DMS53 treated with DMSO at 0.1 percent for 48 hours (cell line): ENCODE measurements around the gene HOXB8.

Experiments
- DNase-seq: peaks from one replicate; lab custom pipeline; 2025; ENCODE audit not compliant: unreplicated experiment; lab: John Stamatoyannopoulos, UW

The HOXB8 gene

DNA sequence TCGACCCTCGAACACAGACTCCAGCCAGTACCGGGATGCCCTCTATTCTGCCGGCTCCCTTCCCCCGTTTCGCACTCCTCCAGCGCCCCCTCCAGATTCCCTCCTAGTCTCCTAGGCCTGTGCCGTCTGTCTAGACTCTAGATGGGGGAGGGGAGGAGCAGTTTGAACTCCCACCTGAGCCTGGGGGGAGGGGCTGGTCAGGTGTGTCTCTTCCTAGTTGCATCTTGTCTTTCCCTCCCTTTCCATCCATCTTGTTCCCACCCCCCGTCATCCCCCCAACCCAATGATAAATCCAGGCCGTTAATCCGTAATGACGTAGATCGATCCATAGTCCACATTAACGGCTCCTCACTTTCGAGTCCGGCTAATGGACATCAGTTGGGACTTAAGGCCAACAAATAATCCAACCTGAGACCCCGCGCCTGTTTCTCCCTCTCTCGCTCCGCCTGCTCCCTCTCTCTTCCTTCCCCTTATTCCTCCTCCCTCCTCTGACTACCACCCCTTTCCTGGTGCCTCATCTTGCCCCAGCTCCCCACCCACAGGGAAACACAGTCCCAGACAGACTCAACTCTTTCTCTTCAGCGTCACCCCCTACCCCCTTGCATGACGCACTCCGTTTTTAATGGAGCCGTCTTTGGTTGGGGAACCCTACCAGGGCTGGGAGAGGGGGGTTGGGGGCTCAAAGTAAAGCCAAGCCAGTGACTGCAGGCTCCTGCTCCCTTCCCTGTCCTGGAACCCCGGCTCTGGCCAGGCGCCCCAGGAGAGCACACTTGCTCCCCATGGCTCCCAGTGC lies 18.2 kb downstream of the HOXB8 start:
- DNase-seq, result no peak

DNA sequence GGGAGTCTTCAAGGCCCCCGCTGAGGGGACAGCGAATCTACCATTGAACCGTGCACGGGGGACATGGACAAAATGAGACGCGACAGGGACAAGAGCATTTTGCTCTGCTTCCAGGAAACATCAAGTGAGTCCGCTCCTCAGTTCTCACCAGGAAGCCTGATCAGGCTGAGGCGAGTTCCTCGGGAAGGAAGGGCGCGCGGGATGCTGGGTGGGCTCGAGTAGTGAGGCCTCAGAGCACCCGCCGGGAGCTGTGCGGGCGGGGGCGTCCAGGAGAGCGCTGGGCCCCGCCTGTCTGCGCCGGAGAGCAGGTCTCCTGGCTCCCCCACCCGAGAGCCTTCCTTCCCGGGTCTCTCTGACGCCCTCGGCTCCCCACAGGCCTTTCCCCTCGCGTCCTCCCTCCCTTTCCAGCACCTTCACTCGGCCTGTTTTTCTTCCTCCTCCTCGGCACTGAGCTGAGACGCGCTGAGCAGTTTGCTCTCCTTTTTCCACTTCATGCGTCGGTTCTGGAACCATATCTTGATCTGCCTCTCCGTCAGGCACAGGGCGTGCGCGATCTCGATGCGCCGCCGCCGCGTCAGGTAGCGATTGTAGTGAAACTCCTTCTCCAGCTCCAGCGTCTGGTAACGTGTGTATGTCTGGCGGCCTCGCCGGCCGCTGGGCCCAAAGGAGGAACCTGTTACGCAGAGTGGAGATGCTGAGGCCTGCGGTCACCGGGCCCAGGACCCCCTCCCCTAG lies 18.9 kb downstream of the HOXB8 start:
- DNase-seq, result no peak

DNA sequence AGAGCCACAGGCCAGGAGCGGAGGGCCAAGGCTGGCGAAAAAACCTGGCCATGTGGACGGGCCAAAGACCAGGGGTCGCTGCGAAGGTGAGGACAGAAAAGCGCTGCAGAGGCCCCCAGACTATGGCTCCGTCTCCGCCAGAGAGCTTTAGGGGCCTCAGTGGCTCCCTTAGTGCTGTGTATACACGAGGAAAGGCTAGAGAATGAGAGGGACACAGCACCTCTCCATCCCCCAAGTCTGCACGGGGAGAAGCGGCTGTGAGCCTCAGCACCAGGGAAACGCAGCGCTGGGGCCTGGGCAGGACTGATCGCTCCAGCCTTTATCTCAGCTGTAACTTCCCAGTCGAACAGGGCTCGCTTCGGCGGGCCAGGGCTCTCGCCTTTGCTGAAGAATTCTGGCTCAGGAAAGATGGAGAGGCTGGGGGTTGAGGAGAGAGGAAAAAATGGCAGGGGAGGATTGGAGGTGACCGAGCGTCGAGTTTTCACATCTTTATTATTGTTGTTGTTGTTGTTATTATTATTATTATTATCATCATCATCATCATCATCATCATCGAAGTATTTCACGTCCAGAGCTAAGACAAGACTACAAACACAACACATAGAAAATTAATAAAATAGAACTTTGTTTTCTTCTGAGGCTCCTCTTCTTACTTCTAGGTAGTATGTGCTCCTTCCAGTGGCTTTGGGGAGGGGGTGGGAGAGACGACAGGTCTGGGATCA lies 19.7 kb downstream of the HOXB8 start:
- no peak for DNase-seq

DNA sequence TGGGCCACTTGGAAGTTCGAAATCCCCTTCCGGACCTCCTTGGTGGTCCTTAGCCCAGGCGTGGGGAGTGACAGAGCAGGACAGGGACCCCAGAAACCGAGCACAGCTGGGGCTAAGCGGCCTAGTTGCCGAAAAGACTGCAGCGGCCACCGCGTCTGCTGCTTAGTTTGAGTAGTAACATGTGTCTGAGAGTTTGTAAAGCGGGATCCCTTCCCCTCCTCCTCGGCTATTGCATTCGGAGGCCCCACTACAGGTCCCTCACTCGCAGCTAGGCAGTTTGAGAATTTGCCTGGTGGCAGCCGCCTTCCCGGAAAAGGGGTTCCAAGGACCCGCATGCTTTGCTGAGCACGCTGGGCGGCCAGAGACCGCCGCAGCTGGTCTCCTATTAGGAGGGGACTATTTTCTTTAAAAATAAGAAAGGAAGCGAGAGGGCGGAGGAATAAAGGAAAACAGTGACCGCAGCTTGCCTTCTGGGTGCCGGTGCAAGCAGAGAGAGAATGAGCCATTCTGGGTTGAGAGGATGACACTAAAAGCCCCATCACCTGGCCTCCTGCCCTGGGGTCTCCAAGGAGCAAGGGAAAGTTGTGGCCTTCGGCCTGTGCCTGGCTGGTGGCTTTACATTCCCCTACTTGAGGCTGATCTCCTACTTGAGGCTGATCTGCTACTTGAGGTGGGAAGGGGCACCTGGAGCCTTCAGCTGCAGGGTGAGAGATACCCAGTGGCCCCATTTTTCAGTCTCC lies 20.4 kb downstream of the HOXB8 start:
- DNase-seq, result no peak

DNA sequence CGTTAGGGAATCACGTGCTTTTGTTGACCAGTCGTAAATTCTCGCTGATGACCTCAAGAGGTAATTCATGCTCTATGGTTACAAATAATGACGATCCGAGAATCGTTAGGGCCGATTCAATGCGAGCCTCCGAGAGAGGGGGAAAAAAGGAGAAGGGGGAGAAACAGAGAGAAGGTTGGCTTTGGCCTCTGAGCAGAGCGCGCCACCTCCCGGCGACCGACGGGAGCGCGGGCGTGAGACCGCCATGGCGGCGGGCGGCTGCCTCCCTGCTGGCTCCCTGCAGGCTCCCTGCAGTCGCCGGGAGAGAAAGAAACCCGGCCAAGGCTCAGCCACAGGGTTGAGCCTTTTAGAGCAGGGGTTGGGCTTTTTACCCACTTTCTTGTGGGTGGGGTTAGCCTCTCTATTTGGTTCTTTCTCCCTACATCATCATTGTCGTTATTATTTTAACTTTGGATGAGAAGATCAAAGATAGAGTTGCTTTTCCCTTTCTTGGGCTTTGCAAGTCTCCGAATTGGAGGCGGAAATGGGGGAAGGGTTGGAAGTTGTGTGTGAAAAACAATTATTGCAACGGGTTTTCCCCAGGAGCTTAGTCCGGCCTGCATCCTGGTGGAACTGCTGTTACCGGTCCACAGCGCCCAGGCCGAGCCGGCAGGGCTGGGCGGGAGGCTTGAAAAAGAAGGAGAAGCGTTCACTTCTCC lies 21.1 kb downstream of the HOXB8 start:
- DNase-seq, result peak; percentile 57

DNA sequence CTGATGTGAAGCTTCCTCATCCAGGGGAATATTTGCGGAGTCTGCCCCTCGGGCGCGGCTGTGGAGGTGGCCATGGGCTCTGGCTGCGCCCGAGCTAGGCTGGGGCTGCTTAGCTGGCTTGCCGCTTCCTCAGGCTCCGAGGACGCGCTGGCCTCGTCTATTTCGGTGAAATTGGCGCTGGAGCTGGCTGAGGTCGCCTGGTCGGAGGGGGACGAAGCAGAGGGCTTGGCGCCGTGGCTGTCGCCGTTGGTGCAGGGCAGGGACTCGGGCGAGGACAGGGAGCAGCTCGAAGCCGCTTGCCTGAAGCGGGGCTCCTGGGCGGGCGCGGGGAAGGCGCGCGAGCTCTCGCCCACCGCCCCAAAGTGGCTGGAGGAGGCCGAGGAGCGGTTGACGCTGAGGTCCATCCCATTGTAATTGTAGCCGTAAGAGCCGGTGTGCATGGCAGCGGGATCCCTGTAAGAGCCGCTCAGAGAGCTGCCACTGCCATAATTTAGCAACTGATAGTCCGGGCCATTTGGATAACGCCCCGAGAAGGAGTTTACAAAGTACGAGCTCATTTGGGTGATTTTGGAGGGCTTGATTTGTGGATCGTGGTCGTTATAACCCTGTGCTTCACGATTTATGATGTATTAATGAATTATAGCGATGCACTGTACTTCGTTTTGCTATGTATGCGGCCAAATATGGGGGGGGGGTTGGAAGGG lies 21.8 kb downstream of the HOXB8 start, which contains the start of gene HOXB5:
TSS of gene HOXB5 (minus strand) at position 654 of the 704 bp plus-strand sequence. CDS start at position 557, 97 bp downstream.
- DNase-seq, result no peak

DNA sequence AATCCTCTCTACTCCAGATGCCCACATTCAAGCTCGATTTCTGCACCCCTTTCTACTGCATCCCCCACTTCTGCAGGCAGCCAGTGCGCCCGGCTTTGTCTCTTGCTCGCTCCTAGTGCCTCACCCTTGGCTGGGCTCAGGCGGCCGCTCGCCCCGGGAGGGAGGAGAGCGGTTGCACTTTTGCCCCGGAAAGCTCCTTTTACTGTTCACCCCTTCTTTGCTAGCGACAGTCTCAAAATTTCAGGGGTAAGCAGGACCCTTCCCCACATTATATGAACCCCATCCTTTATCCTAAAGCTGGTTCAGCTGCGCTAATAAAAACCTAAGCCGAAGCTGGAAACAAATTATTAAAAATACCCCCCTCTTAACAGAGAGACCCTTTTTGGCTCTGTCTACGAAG lies 22.5 kb downstream of the HOXB8 start:
- DNase-seq, result no peak

DNA sequence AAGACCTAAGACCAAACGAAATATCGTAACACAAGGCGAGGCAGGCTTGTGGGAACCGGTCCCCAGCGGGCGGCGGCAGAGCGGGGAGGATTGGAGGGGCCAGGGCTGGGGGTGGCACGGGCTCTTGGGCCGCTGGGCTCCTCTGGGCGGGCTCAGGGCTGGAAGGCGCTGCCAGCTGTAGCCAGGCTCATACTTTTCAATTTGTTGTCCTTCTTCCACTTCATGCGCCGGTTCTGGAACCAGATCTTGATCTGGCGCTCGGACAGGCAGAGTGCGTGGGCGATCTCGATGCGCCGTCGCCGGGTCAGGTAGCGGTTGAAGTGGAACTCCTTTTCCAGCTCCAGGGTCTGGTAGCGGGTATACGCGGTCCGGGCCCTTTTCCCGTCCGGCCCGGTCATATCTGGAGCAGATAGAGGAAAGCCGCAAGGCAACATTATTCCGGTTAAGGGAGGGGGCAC lies 23.0 kb downstream of the HOXB8 start:
- no peak for DNase-seq

DNA sequence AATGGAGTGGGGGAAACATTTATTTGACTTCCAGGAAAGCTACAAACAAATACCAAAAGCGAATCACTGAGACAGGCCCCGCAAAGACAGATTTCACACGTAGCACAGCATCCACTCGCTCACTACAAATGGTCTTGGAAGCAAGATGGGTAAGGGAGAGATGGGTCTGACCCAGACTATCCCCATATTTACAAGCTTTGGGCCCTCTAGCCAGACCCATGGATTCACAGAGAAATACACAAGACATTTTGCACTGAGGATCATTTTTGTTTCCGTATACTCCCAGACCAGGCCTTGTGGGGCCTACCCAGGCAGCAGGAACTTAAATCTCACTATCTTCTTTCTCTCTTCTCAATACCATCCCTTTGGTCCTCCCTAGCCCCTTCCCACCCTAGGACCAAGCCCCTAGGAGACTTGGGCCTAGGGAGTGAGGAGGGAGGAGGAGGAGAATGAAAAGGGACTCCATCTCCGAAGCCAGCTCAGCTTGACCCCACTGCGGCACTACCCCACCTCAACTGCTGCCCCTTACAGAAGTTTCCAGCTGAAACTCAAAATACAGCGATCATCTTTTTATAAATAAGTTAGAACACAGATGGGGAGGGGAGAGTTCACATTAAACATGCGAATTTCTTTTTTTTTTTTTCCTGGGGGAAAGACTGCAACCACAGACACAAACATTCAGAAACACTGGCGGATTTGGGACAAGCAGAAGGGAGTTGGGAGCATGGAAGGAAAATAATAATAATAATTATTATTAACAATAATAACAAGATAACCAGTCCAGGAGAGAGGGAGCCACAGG lies 23.6 kb downstream of the HOXB8 start:
- DNase-seq, result no peak

DNA sequence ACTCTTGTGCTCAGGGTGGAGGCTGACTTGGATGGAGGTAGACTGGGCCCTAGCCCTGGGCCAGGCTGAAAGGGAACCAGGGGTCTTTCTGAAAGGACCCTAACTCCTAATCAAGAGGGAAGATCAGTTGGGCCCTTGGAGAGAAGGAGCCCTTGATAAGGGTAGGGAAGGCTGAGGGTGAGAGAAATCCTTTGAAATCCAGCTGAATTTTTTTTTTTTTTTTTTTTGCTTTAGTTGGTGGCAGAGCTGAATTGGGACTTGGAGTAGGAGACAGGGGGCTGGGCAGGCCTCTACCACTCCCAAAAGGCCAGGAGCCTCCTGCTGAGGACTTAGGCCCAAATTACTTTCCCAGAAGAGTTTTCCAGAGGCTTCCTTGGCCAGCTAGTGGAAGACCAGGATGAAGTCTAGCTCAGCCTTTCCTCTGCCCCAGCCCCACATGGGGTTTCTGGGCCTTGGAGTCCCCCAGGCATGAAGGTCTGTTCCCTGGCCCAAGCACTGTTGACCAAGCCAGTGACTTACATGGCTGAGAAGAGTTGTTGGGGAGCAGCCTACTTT lies 24.4 kb downstream of the HOXB8 start:
- DNase-seq, result no peak

DNA sequence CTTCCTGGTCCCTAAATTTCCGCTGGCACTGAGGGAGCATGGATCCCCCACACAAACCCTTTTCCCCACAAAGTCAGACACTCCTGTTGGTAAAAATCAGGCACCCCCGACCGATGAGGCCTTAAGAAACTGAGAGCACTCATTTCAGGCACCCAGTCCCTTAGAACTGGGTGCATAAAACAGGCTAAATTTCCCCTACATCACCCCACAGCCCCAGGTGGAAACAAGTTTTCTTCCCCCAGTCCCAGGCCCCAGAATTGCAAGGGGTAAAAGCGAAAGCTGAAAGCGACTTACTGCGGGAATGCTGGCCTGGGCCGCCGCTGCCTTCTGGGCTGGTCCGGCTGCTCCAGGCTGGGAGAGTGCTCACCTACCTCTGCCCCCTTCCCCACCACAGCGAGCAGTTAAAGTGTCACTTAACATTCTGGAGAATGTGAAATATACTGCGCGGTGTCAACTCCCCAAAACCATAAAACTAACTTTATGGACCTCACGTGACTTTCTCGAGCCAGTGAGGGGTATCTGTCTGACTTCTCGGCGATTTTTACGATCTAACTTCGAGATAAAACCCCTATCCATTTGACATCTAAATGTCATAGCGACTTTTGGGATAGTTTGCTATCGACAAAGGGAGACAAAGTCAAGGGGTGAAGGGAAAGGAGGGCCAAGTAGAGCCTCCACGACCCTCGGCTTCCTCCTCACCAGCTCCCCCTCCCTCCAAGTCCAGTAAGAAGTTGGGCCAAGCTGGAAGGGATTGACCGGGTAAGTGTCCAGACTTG lies 25.1 kb downstream of the HOXB8 start, which contains the start of gene HOXB3:
TSS of gene HOXB3 (minus strand) at position 411 of the 776 bp plus-strand sequence. CDS start 37,767 bp downstream, outside the sequence.
- DNase-seq, result no peak

DNA sequence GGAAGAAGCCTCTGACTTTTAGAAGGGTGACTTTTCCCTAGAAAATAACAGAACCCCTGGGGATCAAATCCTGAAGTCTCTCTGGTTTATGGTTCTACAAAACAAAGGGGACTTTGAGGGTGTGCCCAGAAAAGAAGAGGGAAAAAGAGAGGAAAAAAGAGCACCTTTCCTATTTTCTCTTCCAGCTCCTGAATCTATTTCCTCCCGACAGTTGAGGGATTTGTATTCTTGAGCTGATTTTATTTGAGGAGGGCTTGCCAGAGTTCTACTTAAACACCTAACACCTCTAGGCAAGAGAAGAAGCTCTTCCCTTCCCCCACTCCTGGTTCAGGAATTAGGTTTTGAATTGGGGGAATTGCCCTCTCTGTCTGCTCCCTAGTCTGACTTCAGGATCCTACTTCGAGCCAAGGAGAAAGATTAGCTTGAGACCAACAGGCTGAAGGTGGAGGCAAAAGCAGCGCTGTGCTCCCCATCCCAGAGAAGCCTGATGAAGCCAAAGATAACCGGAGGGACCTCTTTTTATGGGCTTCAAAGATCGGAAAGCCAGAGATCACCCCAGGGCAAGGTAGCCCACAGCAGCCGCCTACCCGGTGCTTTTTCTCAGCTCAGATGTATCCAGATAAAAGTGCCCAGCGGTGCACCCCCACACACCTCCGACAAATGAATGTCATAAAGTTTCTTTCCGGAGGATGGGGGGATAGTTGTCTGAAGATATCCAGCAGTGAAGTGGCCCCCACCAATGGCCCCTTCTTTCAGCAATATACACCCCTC lies 25.8 kb downstream of the HOXB8 start:
- DNase-seq, result no peak

DNA sequence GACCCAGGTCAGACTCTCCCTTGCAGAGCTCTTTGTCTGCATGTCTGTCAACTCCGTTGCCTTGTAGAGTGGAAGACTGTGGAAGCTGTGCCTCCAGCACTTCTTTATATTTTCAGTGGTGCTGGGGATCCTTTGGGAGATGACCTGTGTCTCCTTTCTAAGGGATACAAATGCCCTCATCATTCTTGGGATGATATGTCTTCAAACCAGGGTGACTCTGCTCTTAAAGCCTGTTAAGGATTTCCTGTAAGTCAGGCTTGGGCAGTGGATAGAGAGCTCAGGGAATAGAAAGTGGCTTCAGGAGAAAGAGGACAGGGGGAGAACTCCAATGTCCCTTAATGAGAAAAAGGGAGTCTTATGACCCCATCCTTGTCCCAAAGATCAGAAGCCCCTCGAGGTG lies 26.6 kb downstream of the HOXB8 start:
- no peak for DNase-seq

DNA sequence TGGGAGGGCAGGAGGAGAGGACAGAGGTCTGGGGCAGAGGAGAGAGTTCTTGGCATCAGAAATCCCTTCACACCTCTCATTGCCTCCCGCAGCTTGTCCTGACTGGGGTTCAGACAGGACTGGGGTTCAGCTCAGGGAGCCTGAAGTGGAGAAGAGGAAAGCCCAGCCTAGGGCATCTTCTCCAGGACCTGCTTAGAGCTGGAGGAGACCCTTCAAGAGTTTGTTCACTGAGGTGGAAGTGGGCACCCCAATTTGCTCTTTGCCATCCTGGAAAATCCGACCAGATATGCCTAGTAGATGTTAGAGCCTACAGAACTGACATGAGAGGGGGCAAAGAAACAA lies 27.0 kb downstream of the HOXB8 start:
- DNase-seq, result no peak

DNA sequence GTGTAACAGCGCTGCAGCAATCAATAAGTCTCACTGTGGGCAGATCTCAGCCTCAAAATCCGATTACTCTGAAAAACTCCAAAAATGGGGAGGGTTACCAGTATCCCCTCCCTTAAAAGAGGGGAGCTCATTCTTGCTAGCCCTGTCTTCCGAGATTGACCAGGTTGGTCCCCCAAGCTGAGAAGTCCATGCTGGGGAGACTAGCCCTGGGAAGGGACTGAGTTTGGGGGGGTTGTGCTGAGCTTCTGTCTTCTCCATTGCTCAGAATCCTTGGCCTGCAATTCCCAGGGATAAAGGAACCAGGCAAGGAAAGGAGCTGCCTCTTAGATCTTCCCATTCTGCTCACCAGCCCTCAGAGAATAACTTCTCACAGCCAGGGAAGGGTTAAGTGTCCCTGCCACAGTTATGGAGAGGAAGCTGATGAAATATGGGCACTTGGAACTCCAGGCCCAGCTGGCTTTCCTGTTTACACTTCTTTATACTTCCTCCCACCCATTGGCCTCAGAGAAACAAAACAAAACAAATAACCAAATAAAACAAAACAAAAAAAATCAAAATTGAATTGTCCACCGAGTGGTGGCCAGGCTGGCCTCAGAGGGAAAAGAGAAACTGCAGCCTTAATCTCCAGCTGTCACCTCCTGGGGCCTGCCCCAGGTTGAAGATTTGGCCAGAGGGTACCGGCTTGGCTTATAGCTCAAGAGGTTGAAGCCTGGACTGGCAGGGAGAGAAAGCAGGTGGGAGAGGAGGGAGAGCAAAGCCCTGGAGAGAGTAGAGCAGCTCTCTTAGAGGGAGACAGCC lies 27.6 kb downstream of the HOXB8 start:
- DNase-seq, result no peak
